Ramos (cell line): ENCODE measurements around the gene AMFR.

Experiments used
- in situ Hi-C: fragments of 300-500 bp; cut with MboI; formaldehyde crosslinking; loops from one replicate; pipeline ENCODE4 v1.14.3; 2022; ENCODE audit warnings: low sequenced_read_pairs; ENCODE audit not compliant: unreplicated experiment

AMFR gene

GRCh38 chr16:56365552-56365951 is 59.8 kb downstream of the AMFR start:
- in situ Hi-C loops: no loop called here

GRCh38 chr16:56364865-56365264 is 60.5 kb downstream of the AMFR start:
- in situ Hi-C loops: no loop called here

GRCh38 chr16:56363781-56364565 is 61.4 kb downstream of the AMFR start:
- in situ Hi-C loops: no loop called here

GRCh38 chr16:56363181-56363716 is 62.1 kb downstream of the AMFR start:
- in situ Hi-C loops: no loop called here

- in situ Hi-C loops: no loop called here
Measured at GRCh38 chr16:56362706-56363105, 62.6 kb downstream of the AMFR start.

- in situ Hi-C loops: no loop called here
Measured at GRCh38 chr16:56362057-56362655, 63.2 kb downstream of the AMFR start.

- in situ Hi-C loops: no loop called here
Measured at GRCh38 chr16:56360117-56361008, 65.0 kb downstream of the AMFR start.

- in situ Hi-C loops: no loop called here
Measured at GRCh38 chr16:56357765-56358322, 67.5 kb downstream of the AMFR start.

GRCh38 chr16:56357241-56357764 is 68.0 kb downstream of the AMFR start:
- in situ Hi-C loops: no loop called here

GRCh38 chr16:56356276-56357240 is 68.8 kb downstream of the AMFR start:
- in situ Hi-C loops: no loop called here

GRCh38 chr16:56355786-56356275 is 69.5 kb downstream of the AMFR start:
- in situ Hi-C loops: no loop called here

GRCh38 chr16:56355221-56355620 is 70.1 kb downstream of the AMFR start:
- in situ Hi-C loops: no loop called here

- in situ Hi-C loops: no loop called here
Measured at GRCh38 chr16:56354746-56355145, 70.6 kb downstream of the AMFR start.

GRCh38 chr16:56354016-56354415 is 71.3 kb downstream of the AMFR start:
- in situ Hi-C loops: no loop called here

GRCh38 chr16:56353054-56353921 is 72.1 kb downstream of the AMFR start:
- in situ Hi-C loops: no loop called here

GRCh38 chr16:56352351-56353053 is 72.8 kb downstream of the AMFR start:
- in situ Hi-C loops: no loop called here

GRCh38 chr16:56351481-56351880 is 73.9 kb downstream of the AMFR start:
- in situ Hi-C loops: no loop called here
